CD14-positive monocyte (primary cell): ENCODE data around the gene HSD17B8. TPM values are rescaled to one million over a fixed set of nuclear protein-coding genes. Genes with fewer than 3 reads are reported as not detected.

ENCODE experiments used
- DNase-seq, 3 donors: peaks; one replicate each; pipeline ENCODE4 v3.0.0-alpha.2; 2011 to 2022
- H2AFZ ChIP-seq: 2 replicates; pipeline ENCODE4 v1.6.0; 2012; ENCODE audit warnings: mild to moderate bottlenecking, low read depth, low read length, inconsistent platforms; ENCODE audit not compliant: insufficient read depth, poor library complexity, severe bottlenecking
- H3K27ac ChIP-seq, 2 donors: 1 replicate in 1 of 2; 2 replicates in 1 of 2; pipeline ENCODE4 v1.5.1; 2012 to 2013; ENCODE audit warnings: low read length in 2 of 2, control low read depth in 1 of 2, inconsistent platforms in 1 of 2, low read depth in 1 of 2, mild to moderate bottlenecking in 1 of 2
- H3K27me3 ChIP-seq, 2 donors: one replicate each; pipeline versions ENCODE4 v1.6.0 to v1.6.1; 2011 to 2013; ENCODE audit warnings: low read length in 2 of 2; ENCODE audit not compliant: control insufficient read depth in 2 of 2, insufficient read depth in 2 of 2
- H3K36me3 ChIP-seq, 2 donors: replicated peaks in 1 of 2; 1 replicate in 1 of 2; 2 replicates in 1 of 2; pipeline versions ENCODE4 v1.5.1 to v1.6.1; 2012 to 2013; ENCODE audit warnings: low read length in 2 of 2, control low read depth in 1 of 2, inconsistent platforms in 1 of 2, mild to moderate bottlenecking in 1 of 2; ENCODE audit not compliant: insufficient read depth in 2 of 2, control insufficient read depth in 1 of 2
- H3K4me1 ChIP-seq, 2 donors: 1 replicate in 1 of 2; 2 replicates in 1 of 2; pipeline versions ENCODE4 v1.5.1 to v1.6.1; 2012 to 2013; ENCODE audit warnings: low read length in 2 of 2, control low read depth in 1 of 2, inconsistent platforms in 1 of 2, mild to moderate bottlenecking in 1 of 2, moderate library complexity in 1 of 2; ENCODE audit not compliant: insufficient read depth in 2 of 2, control insufficient read depth in 1 of 2
- H3K4me2 ChIP-seq: replicated peaks from 2 replicates; pipeline ENCODE3; 2012; ENCODE audit warnings: low read length, moderate library complexity, mild to moderate bottlenecking; ENCODE audit not compliant: poor library complexity, severe bottlenecking; ENCODE audit errors: extremely low read depth
- H3K4me3 ChIP-seq, 3 experiments: fragments of 200-600 bp in 1 of 3; sonication (generic) in 1 of 3; replicated peaks in 1 of 3; 1 replicate in 2 of 3; 2 replicates in 1 of 3; pipeline ENCODE4 v1.5.1; 2011 to 2013; ENCODE audit warnings: low read length in 3 of 3, mild to moderate bottlenecking in 3 of 3, control low read depth in 2 of 3, low read depth in 2 of 3, inconsistent platforms in 1 of 3, moderate library complexity in 1 of 3
- H3K79me2 ChIP-seq: 2 replicates; pipeline ENCODE4 v1.6.0; 2012; ENCODE audit warnings: mild to moderate bottlenecking, control low read depth, inconsistent platforms, low read length, moderate library complexity; ENCODE audit not compliant: insufficient read depth
- H3K9ac ChIP-seq: 2 replicates; pipeline ENCODE4 v1.6.0; 2017; ENCODE audit warnings: low read length, mild to moderate bottlenecking; ENCODE audit not compliant: insufficient read depth, poor library complexity, severe bottlenecking
- H3K9me3 ChIP-seq, 2 donors: replicated peaks in 1 of 2; 1 replicate in 1 of 2; 2 replicates in 1 of 2; pipeline versions ENCODE4 v1.5.1 to v1.6.1; 2012 to 2013; ENCODE audit warnings: low read length in 2 of 2, control low read depth in 1 of 2; ENCODE audit not compliant: control insufficient read depth in 1 of 2, insufficient read depth in 1 of 2
- H4K20me1 ChIP-seq: 2 replicates; pipeline ENCODE4 v1.6.0; 2012; ENCODE audit warnings: mild to moderate bottlenecking, low read length, control low read depth, moderate library complexity; ENCODE audit not compliant: insufficient read depth
- H3K27ac Mint-ChIP-seq, 7 donors: one replicate each; pipeline ENCODE4 v1.8.0; 2020; ENCODE audit warnings: mild to moderate bottlenecking in 7 of 7, mixed read lengths in 7 of 7, moderate library complexity in 6 of 7, inconsistent platforms in 2 of 7
- H3K27me3 Mint-ChIP-seq, 3 donors: one replicate each; pipeline ENCODE4 v1.8.0; 2021 to 2022; ENCODE audit warnings: low read depth in 3 of 3, mild to moderate bottlenecking in 3 of 3, mixed read lengths in 3 of 3, moderate library complexity in 3 of 3, inconsistent platforms in 1 of 3
- H3K36me3 Mint-ChIP-seq, 2 donors: one replicate each; pipeline ENCODE4 v1.8.0; 2020; ENCODE audit warnings: mixed read lengths in 2 of 2, inconsistent platforms in 1 of 2, mild to moderate bottlenecking in 1 of 2
- H3K4me1 Mint-ChIP-seq: one replicate; pipeline ENCODE4 v1.8.0; 2020; ENCODE audit warnings: mild to moderate bottlenecking, mixed read lengths
- H3K4me3 Mint-ChIP-seq, 2 donors: one replicate each; pipeline ENCODE4 v1.8.0; 2020; ENCODE audit warnings: mild to moderate bottlenecking in 2 of 2, mixed read lengths in 2 of 2, moderate library complexity in 1 of 2
- H3K9me3 Mint-ChIP-seq, 7 donors: one replicate each; pipeline ENCODE4 v1.8.0; 2020 to 2022; ENCODE audit warnings: mixed read lengths in 7 of 7, mild to moderate bottlenecking in 6 of 7, moderate library complexity in 6 of 7, inconsistent platforms in 2 of 7
- WGBS: methylation state at CpG from one replicate; pipeline ENCODE4 v1.1.5; 2013; ENCODE audit warnings: missing lambda C conversion rate; ENCODE audit not compliant: insufficient coverage; 5-methylcytosine and 5-hydroxymethylcytosine counted together
- intact Hi-C, 2 donors: fragments of 100-400 bp; cut with micrococcal nuclease; formaldehyde crosslinking; loops; one replicate each; pipeline versions ENCODE4 v1.15.0 to v1.15.1; 2023
- polyA plus RNA-seq, 3 donors: library from polyadenylated mRNA; depleted of rRNA in 1 of 3; unstranded in 2 of 3; stranded (reverse) in 1 of 3; fragments of 300-500 nt in 2 of 3; fragments of >200 nt in 1 of 3; fragmentation: Illumina TruSeq in 2 of 3; gene quantifications; 1 replicate in 2 of 3; 2 replicates in 1 of 3; pipeline ENCODE4 v1.2.3, GENCODE V29; 2012 to 2021
- TF ChIP-seq, protein P1 (sequence below): fragments of 200-600 bp; IDR thresholded peaks from one replicate; pipeline ENCODE4 v1.8.0; 2022; ENCODE audit warnings: antibody characterized with exemption, mild to moderate bottlenecking

The HSD17B8 gene
- polyA plus RNA-seq, 3 donors = 3.8 to 10.6 (median 4.7) TPM

DNA sequence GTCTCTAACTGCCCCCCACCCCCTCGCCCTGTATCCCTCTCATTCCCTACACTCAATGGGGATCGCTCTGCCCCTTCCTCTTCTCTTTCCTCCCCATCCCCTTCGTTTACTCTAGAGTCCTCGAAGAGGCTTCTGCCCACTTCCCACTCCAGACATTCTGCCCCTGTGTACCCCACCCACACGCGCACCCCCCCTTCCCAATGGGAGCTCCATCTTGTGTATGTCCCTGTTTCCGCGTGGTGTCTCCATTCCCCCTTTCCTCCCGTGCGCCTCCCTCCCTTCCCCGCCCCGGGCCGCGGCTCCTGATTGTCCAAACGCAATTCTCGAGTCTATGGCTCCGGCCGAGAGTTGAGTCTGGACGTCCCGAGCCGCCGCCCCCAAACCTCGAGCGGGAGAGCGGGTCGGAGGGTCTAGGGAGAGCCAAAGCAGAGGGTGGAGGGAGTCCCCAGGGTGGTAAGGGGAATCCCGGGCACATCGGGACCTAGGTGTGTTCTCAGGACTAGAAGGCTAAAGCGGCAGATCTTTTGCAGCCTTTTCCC, 3.2 kb downstream of the HSD17B8 start:
- Histone ChIP-seq H3K4me1 (peaks cover 30 to 43% of the 10 kb centered on the region in 2 donors), H3K9ac (peak overlapping the region; percentile 83), H3K4me2 (peak overlapping the region; percentile 99), H3K36me3 (peaks cover 22 to 42% of the 10 kb centered on the region in 2 donors), H2AFZ (peak overlapping the region; percentile 97), H3K27me3 (peaks cover 0 to 6% of the 10 kb centered on the region in 2 donors), H4K20me1 (peaks cover 9% of the 10 kb centered on the region), H3K9me3 (no peaks in the 10 kb centered on the region), H3K27ac (peak overlapping the region; percentile 54 to 87), H3K4me3 (peak overlapping the region; percentile 73 to 92 (median 89)), H3K79me2 (peaks cover 6% of the 10 kb centered on the region)
- DNase-seq = peak in 1 of 3 donors; percentile 28
- H3K27ac Mint-ChIP-seq = peak overlapping the region; percentile 83 to 95 (median 88)
- no peaks in the 10 kb centered on the region for H3K9me3 Mint-ChIP-seq
- H3K4me3 Mint-ChIP-seq = peak overlapping the region; percentile 92 to 96
- TF ChIP-seq, protein P1, sequence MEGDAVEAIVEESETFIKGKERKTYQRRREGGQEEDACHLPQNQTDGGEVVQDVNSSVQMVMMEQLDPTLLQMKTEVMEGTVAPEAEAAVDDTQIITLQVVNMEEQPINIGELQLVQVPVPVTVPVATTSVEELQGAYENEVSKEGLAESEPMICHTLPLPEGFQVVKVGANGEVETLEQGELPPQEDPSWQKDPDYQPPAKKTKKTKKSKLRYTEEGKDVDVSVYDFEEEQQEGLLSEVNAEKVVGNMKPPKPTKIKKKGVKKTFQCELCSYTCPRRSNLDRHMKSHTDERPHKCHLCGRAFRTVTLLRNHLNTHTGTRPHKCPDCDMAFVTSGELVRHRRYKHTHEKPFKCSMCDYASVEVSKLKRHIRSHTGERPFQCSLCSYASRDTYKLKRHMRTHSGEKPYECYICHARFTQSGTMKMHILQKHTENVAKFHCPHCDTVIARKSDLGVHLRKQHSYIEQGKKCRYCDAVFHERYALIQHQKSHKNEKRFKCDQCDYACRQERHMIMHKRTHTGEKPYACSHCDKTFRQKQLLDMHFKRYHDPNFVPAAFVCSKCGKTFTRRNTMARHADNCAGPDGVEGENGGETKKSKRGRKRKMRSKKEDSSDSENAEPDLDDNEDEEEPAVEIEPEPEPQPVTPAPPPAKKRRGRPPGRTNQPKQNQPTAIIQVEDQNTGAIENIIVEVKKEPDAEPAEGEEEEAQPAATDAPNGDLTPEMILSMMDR = no peak
- H3K27me3 Mint-ChIP-seq = peaks cover 8 to 20% (median 19%) of the 10 kb centered on the region in 3 donors
- intact Hi-C loops = loop anchor here in 1 of 2 donors (10.0 kb wide), 1 partner anchor 207 kb away; the partner anchor contains the start of genes CUTA and PHF1
- peaks cover 34 to 36% of the 10 kb centered on the region in 2 donors for H3K36me3 Mint-ChIP-seq
- peaks cover 36% of the 10 kb centered on the region for H3K4me1 Mint-ChIP-seq
- WGBS = under 1% methylated on average over 25 of the region's 29 CpGs

DNA sequence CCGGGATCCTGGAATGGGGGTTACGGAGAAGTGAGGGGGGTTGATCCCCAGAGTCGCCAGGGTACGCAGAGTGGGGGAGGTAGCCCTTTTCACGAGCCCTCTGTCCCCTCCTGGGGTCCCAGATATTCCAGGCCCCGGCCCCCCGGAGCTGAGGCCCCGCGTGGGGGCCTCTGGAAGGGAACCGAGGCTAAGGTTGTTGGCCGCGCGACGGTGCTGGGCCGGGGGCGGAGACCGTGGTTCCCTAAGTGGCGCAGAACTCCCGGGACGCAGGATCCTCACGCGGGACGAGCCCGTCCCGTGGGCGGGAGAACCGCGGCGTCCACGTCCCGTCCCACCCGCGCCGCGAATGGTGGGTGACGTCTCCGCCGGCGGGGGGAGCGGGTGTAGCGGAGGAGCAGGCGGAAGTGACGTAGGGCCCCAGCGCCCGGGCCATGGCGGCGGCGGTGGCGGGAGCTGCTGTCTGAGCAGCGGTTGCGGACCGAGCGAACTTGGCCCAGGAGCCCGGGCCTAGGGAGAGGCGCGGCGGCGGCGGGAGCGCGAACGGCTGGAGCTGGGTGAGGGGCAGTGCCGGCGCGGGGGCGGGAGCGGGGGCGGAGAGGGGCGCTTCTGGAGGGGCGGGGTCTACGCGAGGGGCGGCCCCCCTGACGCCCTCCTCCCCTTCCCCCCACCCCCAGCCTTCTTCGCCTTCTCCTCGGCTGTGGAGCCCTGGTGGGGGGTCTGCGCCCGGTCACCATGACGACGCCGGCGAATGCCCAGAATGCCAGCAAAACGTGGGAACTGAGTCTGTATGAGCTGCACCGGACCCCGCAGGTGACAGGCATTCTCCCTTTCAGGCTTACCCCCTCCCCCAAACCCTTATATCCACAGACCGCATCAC, 3.9 kb downstream of the HSD17B8 start, which contains the start of gene RING1:
Gene RING1, plus strand, starts transcription at position 410 of the 877 bp plus-strand sequence. Its CDS starts 323 bp downstream, at position 733.
- Histone ChIP-seq H3K9ac (peak within 1 kb of the TSS; percentile 83), H3K4me2 (peak within 1 kb of the TSS; percentile 99), H3K36me3 (peaks cover 15 to 34% of the 10 kb centered on the region in 2 donors), H3K27me3 (peaks cover 4 to 13% of the 10 kb centered on the region in 2 donors), H3K27ac (peak within 1 kb of the TSS; percentile 54 to 87), H4K20me1 (peaks cover 8% of the 10 kb centered on the region), H3K9me3 (no peaks in the 10 kb centered on the region), H3K79me2 (no peaks in the 10 kb centered on the region), H3K4me3 (peak within 1 kb of the TSS; percentile 73 to 92 (median 89)), H3K4me1 (peaks cover 37 to 50% of the 10 kb centered on the region in 2 donors), H2AFZ (peak within 1 kb of the TSS; percentile 97)
- Mint-ChIP-seq H3K4me1 (peaks cover 40% of the 10 kb centered on the region), H3K9me3 (peaks cover 0 to 3% (median 0%) of the 10 kb centered on the region in 7 donors), H3K27ac (peak within 1 kb of the TSS; percentile 83 to 95 (median 88)), H3K36me3 (peaks cover 29 to 33% of the 10 kb centered on the region in 2 donors), H3K27me3 (peaks cover 15 to 27% (median 26%) of the 10 kb centered on the region in 3 donors), H3K4me3 (peak within 1 kb of the TSS; percentile 92 to 96)
- TF ChIP-seq, protein P1 = no peak
- peak; percentile 78 to 84 (median 82) for DNase-seq
- intact Hi-C loops = loop anchor here in 1 of 2 donors (10.0 kb wide), 1 partner anchor 206 kb away; the partner anchor contains the start of genes CUTA and PHF1
- 0% methylated on average over 56 of the region's 86 CpGs for WGBS
